ENCODE data around the gene IRGC. TPM values are rescaled to one million over a fixed set of nuclear protein-coding genes. Genes with fewer than 3 reads are reported as not detected.

The IRGC gene
- total RNA-seq, 2 donors from 2014 or later = not detected

- ATAC-seq (no peak), DNase-seq (no peak)
- H3K27ac Mint-ChIP-seq = no peak overlapping the region
- no peak overlapping the region for H3K4me3 Mint-ChIP-seq
- no peaks in the 10 kb centered on the region for H3K9me3 ChIP-seq (ENCODE audit: control insufficient read depth, low read length, poor library complexity, severe bottlenecking)
- peaks cover 8% of the 10 kb centered on the region for H3K36me3 Mint-ChIP-seq (ENCODE audit: low read depth)
- H3K27me3 Mint-ChIP-seq = no peaks in the 10 kb centered on the region
- peaks cover 17% of the 10 kb centered on the region for H3K4me1 Mint-ChIP-seq
Observed at GRCh38 chr19:43739439-43740235, 23.8 kb downstream of the IRGC start.

GRCh38 chr19:43741075-43741825 is 25.4 kb downstream of the IRGC start:
- no peaks in the 10 kb centered on the region for H3K9me3 ChIP-seq (ENCODE audit: control insufficient read depth, low read length, poor library complexity, severe bottlenecking)
- H3K27me3 Mint-ChIP-seq = no peaks in the 10 kb centered on the region
- no peak overlapping the region for H3K27ac Mint-ChIP-seq
- H3K36me3 Mint-ChIP-seq (ENCODE audit: low read depth) = peaks cover 9% of the 10 kb centered on the region
- ATAC-seq (no peak), DNase-seq (no peak)
- peaks cover 22% of the 10 kb centered on the region for H3K4me1 Mint-ChIP-seq
- H3K4me3 Mint-ChIP-seq = no peak overlapping the region

GRCh38 chr19:43743059-43743458 is 27.2 kb downstream of the IRGC start:
- DNase-seq (no peak), ATAC-seq (no peak)
- Mint-ChIP-seq H3K4me1 (peaks cover 23% of the 10 kb centered on the region), H3K27ac (no peak overlapping the region), H3K36me3 (ENCODE audit: low read depth) (peaks cover 11% of the 10 kb centered on the region), H3K27me3 (no peaks in the 10 kb centered on the region), H3K4me3 (no peak overlapping the region)
- H3K9me3 ChIP-seq (ENCODE audit: control insufficient read depth, low read length, poor library complexity, severe bottlenecking) = no peaks in the 10 kb centered on the region

DNA sequence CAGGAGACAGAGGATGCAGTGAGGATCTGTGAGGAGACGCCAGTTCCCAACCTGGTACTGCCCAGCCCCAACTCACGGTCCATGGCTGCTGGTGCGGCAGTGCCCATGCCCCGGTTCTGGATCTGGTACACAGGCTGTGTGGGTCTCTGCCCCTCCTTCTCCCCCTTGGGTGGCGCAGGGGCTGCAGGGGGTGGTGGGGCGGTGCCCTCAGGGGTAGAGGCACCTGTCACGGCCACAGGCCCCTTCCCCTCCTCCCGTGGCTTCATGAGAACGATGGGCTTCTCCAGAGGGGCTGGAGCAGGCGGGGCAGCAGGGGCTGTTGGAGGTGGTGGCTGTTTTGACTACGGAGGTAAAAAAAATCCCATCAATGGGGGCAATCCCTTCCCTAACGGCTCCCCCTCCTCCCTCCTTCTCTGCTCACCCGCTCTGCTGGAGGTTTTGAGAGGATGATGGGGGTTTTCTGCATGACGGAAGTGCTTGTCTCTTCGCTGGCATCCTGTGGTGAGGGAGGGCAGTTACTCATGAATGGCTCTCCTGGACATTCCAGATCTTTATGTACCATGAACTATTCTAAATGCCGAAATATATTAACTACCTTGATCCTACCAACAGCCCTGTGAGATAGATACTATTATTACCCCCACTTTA is 31.8 kb downstream of the IRGC start:
- H3K4me1 Mint-ChIP-seq = peaks cover 24% of the 10 kb centered on the region
- H3K27me3 Mint-ChIP-seq = no peaks in the 10 kb centered on the region
- H3K36me3 Mint-ChIP-seq (ENCODE audit: low read depth) = peaks cover 20% of the 10 kb centered on the region
- peak in 1 of 3 donors; percentile 23 for DNase-seq
- peak overlapping the region; percentile 43 for H3K4me3 Mint-ChIP-seq
- peak overlapping the region; percentile 79 for H3K27ac Mint-ChIP-seq
- peak; percentile 46 for ATAC-seq
- H3K9me3 ChIP-seq (ENCODE audit: control insufficient read depth, low read length, poor library complexity, severe bottlenecking) = no peaks in the 10 kb centered on the region

GRCh38 chr19:43748205-43748594 is 32.3 kb downstream of the IRGC start:
- DNase-seq = no peak
- Mint-ChIP-seq H3K4me3 (peak overlapping the region; percentile 15), H3K27ac (peak overlapping the region; percentile 79), H3K36me3 (ENCODE audit: low read depth) (peaks cover 20% of the 10 kb centered on the region), H3K4me1 (peaks cover 28% of the 10 kb centered on the region), H3K27me3 (no peaks in the 10 kb centered on the region)
- H3K9me3 ChIP-seq (ENCODE audit: control insufficient read depth, low read length, poor library complexity, severe bottlenecking) = no peaks in the 10 kb centered on the region
- no peak for ATAC-seq

- H3K4me3 Mint-ChIP-seq = no peak overlapping the region
- H3K27ac Mint-ChIP-seq = peak overlapping the region; percentile 79
- H3K36me3 Mint-ChIP-seq (ENCODE audit: low read depth) = peaks cover 20% of the 10 kb centered on the region
- ATAC-seq = no peak
- no peak for DNase-seq
- H3K4me1 Mint-ChIP-seq = peaks cover 29% of the 10 kb centered on the region
- H3K27me3 Mint-ChIP-seq = no peaks in the 10 kb centered on the region
- H3K9me3 ChIP-seq (ENCODE audit: control insufficient read depth, low read length, poor library complexity, severe bottlenecking) = no peaks in the 10 kb centered on the region
Observed at GRCh38 chr19:43748685-43749084, 32.8 kb downstream of the IRGC start.

DNA sequence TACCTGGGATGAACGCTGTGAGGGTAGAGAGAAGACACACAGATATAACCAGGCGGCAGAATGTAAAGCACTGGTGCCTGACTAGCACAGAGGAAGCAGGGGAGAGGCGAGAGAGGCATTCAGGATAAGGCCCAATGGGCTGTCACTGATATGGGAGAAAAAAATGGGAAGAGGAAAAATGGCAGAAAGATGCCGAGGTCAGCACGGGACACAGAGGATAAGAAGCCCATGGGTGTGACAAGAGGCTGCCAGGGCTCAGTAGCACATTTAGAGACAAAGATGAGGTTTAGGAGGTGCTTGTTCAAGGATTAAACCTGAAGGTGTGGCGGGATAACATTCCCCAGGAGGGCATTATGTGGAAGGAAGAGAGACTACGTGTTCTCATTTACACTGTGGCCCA is 33.3 kb downstream of the IRGC start:
- no peak for ATAC-seq
- no peaks in the 10 kb centered on the region for H3K9me3 ChIP-seq (ENCODE audit: control insufficient read depth, low read length, poor library complexity, severe bottlenecking)
- Mint-ChIP-seq H3K4me1 (peaks cover 32% of the 10 kb centered on the region), H3K27me3 (no peaks in the 10 kb centered on the region), H3K27ac (peak overlapping the region; percentile 79), H3K36me3 (ENCODE audit: low read depth) (peaks cover 20% of the 10 kb centered on the region), H3K4me3 (no peak overlapping the region)
- no peak for DNase-seq

GRCh38 chr19:43749898-43750297 is 34.0 kb downstream of the IRGC start:
- H3K27me3 Mint-ChIP-seq = no peaks in the 10 kb centered on the region
- ATAC-seq (no peak), DNase-seq (no peak)
- H3K27ac Mint-ChIP-seq = peak overlapping the region; percentile 79
- H3K9me3 ChIP-seq (ENCODE audit: control insufficient read depth, low read length, poor library complexity, severe bottlenecking) = no peaks in the 10 kb centered on the region
- H3K4me1 Mint-ChIP-seq = peaks cover 36% of the 10 kb centered on the region
- H3K36me3 Mint-ChIP-seq (ENCODE audit: low read depth) = peaks cover 22% of the 10 kb centered on the region
- H3K4me3 Mint-ChIP-seq = no peak overlapping the region

- no peak for ATAC-seq
- no peak for DNase-seq
- peaks cover 44% of the 10 kb centered on the region for H3K4me1 Mint-ChIP-seq
- peak overlapping the region; percentile 98 for H3K27ac Mint-ChIP-seq
- H3K9me3 ChIP-seq (ENCODE audit: control insufficient read depth, low read length, poor library complexity, severe bottlenecking) = no peaks in the 10 kb centered on the region
- H3K4me3 Mint-ChIP-seq = no peak overlapping the region
- H3K36me3 Mint-ChIP-seq (ENCODE audit: low read depth) = peaks cover 18% of the 10 kb centered on the region
- H3K27me3 Mint-ChIP-seq = no peaks in the 10 kb centered on the region
Observed at GRCh38 chr19:43751466-43752220, 35.8 kb downstream of the IRGC start.

DNA sequence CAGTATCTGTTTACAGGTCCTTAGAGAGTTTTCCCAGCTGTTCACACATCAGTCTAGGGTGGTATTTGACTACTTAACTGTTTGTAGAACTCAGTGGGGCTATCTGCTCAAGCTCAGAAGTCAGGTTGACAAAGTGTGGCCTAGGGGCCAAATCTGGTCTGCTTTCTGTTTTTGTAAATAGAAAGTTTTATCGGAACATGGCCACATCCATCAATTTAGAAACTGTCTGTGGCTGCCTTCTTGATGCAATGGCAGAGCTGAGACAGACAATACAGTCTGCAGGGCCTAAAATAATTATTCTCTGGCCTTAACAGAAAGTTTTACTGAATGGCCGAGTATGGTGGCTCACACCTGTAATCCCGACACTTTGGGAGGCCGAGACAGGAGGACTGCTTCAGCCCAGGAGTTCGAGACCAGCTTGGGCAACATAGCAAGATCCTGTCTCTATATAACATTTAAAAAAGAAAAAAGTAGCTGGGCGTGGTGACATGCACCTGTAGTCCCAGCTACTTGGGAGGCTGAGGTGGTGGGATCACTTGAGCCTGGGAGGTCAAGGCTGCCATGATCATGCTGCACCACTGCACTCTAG is 36.5 kb downstream of the IRGC start:
- Mint-ChIP-seq H3K27ac (peak overlapping the region; percentile 98), H3K27me3 (no peaks in the 10 kb centered on the region), H3K4me3 (no peak overlapping the region), H3K36me3 (ENCODE audit: low read depth) (peaks cover 18% of the 10 kb centered on the region), H3K4me1 (peaks cover 44% of the 10 kb centered on the region)
- no peak for ATAC-seq
- DNase-seq = no peak
- no peaks in the 10 kb centered on the region for H3K9me3 ChIP-seq (ENCODE audit: control insufficient read depth, low read length, poor library complexity, severe bottlenecking)

DNA sequence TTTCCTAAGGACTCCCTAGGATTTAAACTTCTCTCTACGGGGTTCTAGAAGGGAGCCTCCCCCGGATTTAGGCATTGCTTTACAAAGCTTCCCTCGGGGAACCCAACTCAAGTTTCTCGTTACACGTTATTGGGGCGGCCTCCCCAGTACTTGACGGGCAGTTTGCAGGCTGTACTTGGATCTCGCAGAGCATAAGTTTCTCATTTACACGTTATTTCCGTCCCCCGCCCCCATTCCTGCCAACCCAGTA is 38.3 kb downstream of the IRGC start:
- peaks cover 33% of the 10 kb centered on the region for H3K4me1 Mint-ChIP-seq
- peak overlapping the region; percentile 98 for H3K4me3 Mint-ChIP-seq
- no peaks in the 10 kb centered on the region for H3K9me3 ChIP-seq (ENCODE audit: control insufficient read depth, low read length, poor library complexity, severe bottlenecking)
- DNase-seq (no peak), ATAC-seq (no peak)
- peak overlapping the region; percentile 98 for H3K27ac Mint-ChIP-seq
- H3K36me3 Mint-ChIP-seq (ENCODE audit: low read depth) = peaks cover 9% of the 10 kb centered on the region
- H3K27me3 Mint-ChIP-seq = no peaks in the 10 kb centered on the region

DNA sequence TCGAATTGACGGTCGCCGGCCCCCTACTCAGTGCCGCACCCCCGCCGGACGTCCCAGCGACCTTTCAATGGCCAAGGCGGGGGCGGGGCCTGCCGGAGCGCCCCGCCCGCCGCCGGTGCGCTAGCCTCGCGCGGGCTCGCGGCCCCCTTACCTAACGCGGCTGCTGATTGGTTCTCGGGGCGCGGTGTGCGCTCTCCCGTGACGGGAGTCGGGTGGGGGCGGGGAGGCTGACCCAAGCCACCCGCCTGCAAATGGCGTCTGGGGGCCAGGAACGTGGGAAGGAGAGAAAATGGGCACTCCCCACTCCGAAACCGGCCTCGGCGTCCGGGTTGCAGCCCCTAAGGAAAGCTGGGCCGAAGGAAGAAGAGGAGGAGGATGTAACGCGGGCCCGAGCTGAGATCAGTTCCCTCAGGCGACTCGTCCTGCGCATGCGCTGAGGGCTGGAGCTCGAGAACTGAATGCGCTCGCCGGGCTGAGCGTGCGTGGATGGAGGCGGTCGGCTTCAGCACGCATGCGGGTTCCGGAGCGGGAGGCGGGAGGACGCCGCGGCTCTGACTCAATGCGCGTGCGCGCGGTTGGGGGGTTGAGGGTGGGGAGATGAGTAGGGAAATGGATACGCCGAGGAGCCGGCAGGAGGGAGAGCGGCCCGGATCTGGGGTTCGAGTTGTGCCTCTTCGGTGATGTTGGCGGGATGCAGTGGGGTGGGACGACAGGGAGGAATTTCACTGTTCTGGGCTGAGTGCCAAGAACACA is 38.8 kb downstream of the IRGC start, which contains the start of gene SMG9:
Gene SMG9, minus strand, starts transcription at position 460 of the 753 bp plus-strand sequence. CDS start 4,221 bp downstream, outside the sequence.
- Mint-ChIP-seq H3K27me3 (no peaks in the 10 kb centered on the region), H3K36me3 (ENCODE audit: low read depth) (peaks cover 8% of the 10 kb centered on the region), H3K4me1 (peaks cover 37% of the 10 kb centered on the region)

More for the DNA sequence above, 38.8 kb downstream of the IRGC start, which contains the start of gene SMG9:
- ATAC-seq = peak; percentile 86
- peak; percentile 99 for DNase-seq
- Mint-ChIP-seq H3K27ac (peak within 1 kb of the TSS; percentile 98), H3K4me3 (peak within 1 kb of the TSS; percentile 98)
- no peaks in the 10 kb centered on the region for H3K9me3 ChIP-seq (ENCODE audit: control insufficient read depth, low read length, poor library complexity, severe bottlenecking)

All from T-helper 17 cell (primary cell).